HepG2 (cell line): ENCODE data around the gene SIK3. TPM values are rescaled to one million over a fixed set of nuclear protein-coding genes. Genes with fewer than 3 reads are reported as not detected.
A peak's percentile ranks its signal among the peaks of the same experiment; 100 is the strongest.

Experiments
- ATF6 ChIP-seq: sonication (generic); formaldehyde crosslinking; conservative IDR thresholded peaks from 2 replicates; pipeline ENCODE4 v1.4.0; 2020; ENCODE audit warnings: missing genetic modification reagents
- ATF7-NPFF ChIP-seq: sonication (generic); formaldehyde crosslinking; IDR thresholded peaks from 2 replicates; pipeline ENCODE4 v1.8.1; 2023; ENCODE audit warnings: mild to moderate bottlenecking, low read depth, missing genetic modification reagents, moderate library complexity
- DBP ChIP-seq: sonication (generic); formaldehyde crosslinking; IDR thresholded peaks from 2 replicates; pipeline ENCODE4 v1.4.0; 2020; ENCODE audit warnings: missing genetic modification reagents; ENCODE audit errors: not compliant biosample characterization
- DMAP1 ChIP-seq: IDR thresholded peaks from 2 replicates; pipeline ENCODE4 v1.6.1; 2016
- EHMT2 ChIP-seq: fragments of 200-600 bp; sonication (generic); IDR thresholded peaks from 2 replicates; pipeline ENCODE4 v1.7.0; 2017; ENCODE audit warnings: antibody characterized with exemption, low read depth, low read length, borderline replicate concordance
- FOXC1 ChIP-seq: sonication (generic); formaldehyde crosslinking; IDR thresholded peaks from 2 replicates; pipeline ENCODE4 v1.8.0; 2022; ENCODE audit warnings: mild to moderate bottlenecking, missing genetic modification reagents, borderline replicate concordance
- JUND ChIP-seq: sonication (generic); formaldehyde crosslinking; IDR thresholded peaks from 2 replicates; pipeline ENCODE4 v1.8.0; 2022; ENCODE audit warnings: mild to moderate bottlenecking, missing genetic modification reagents
- MAF1 ChIP-seq: sonication (generic); formaldehyde crosslinking; IDR thresholded peaks from 2 replicates; pipeline ENCODE4 v1.5.0; 2020; ENCODE audit warnings: missing genetic modification reagents, borderline replicate concordance
- MTA1 ChIP-seq: sonication (generic); formaldehyde crosslinking; IDR thresholded peaks from 2 replicates; pipeline ENCODE4 v1.4.0; 2020; ENCODE audit warnings: missing genetic modification reagents, mild to moderate bottlenecking, borderline replicate concordance
- NFYB ChIP-seq: sonication (generic); formaldehyde crosslinking; IDR thresholded peaks from 2 replicates; pipeline ENCODE4 v1.4.0; 2020; ENCODE audit warnings: missing genetic modification reagents
- PPARG ChIP-seq: conservative IDR thresholded peaks from 2 replicates; pipeline ENCODE4 v1.6.1; 2016; ENCODE audit warnings: missing biosample characterization, missing genetic modification reagents
- REXO4 ChIP-seq: sonication (generic); formaldehyde crosslinking; IDR thresholded peaks from 2 replicates; pipeline ENCODE4 v1.8.0; 2022; ENCODE audit warnings: missing genetic modification reagents, mild to moderate bottlenecking, borderline replicate concordance
- RXRB ChIP-seq: IDR thresholded peaks from 2 replicates; pipeline ENCODE4 v1.6.1; 2016; ENCODE audit warnings: borderline replicate concordance, missing genetic modification reagents, missing compliant biosample characterization
- SAFB2 ChIP-seq: sonication (generic); formaldehyde crosslinking; IDR thresholded peaks from 2 replicates; pipeline ENCODE4 v1.5.1; 2020; ENCODE audit warnings: missing genetic modification reagents, low read depth, mild to moderate bottlenecking, borderline replicate concordance
- SIX4 ChIP-seq: sonication (generic); formaldehyde crosslinking; IDR thresholded peaks from 2 replicates; pipeline ENCODE4 v1.4.0; 2020; ENCODE audit warnings: missing genetic modification reagents
- TBL1XR1 ChIP-seq: fragments of 150-350 bp; IDR thresholded peaks from 2 replicates; pipeline ENCODE4 v1.6.1; 2014; ENCODE audit warnings: borderline replicate concordance, low read length; ENCODE audit not compliant: partially characterized antibody
- THRA ChIP-seq: sonication (generic); formaldehyde crosslinking; IDR thresholded peaks from 2 replicates; pipeline ENCODE4 v1.4.0; 2020; ENCODE audit warnings: missing genetic modification reagents, borderline replicate concordance
- YEATS2 ChIP-seq: sonication (generic); formaldehyde crosslinking; IDR thresholded peaks from 2 replicates; pipeline ENCODE4 v1.4.0; 2020; ENCODE audit warnings: missing genetic modification reagents, borderline replicate concordance
- ZBTB34 ChIP-seq: sonication (generic); formaldehyde crosslinking; IDR thresholded peaks from 2 replicates; pipeline ENCODE4 v1.8.0; 2022; ENCODE audit warnings: mild to moderate bottlenecking, missing genetic modification reagents
- ZFX ChIP-seq: sonication (generic); formaldehyde crosslinking; IDR thresholded peaks from 2 replicates; pipeline ENCODE4 v1.4.0; 2020; ENCODE audit warnings: mild to moderate bottlenecking, low read depth, missing genetic modification reagents, moderate library complexity
- ZGPAT ChIP-seq: IDR thresholded peaks from 2 replicates; pipeline ENCODE4 v1.6.1; 2016; ENCODE audit warnings: mild to moderate bottlenecking
- ZNF441 ChIP-seq: sonication (generic); formaldehyde crosslinking; IDR thresholded peaks from 2 replicates; pipeline ENCODE4 v1.7.0; 2021; ENCODE audit warnings: missing genetic modification reagents, borderline replicate concordance
- ZNF709 ChIP-seq: sonication (generic); formaldehyde crosslinking; IDR thresholded peaks from 2 replicates; pipeline ENCODE4 v1.5.0; 2020; ENCODE audit warnings: mild to moderate bottlenecking, missing genetic modification reagents
- polyA plus RNA-seq, 8 experiments: library from polyadenylated mRNA; depleted of rRNA in 3 of 8; stranded (reverse) in 7 of 8; unstranded in 1 of 8; fragments of >200 nt; fragmentation: Illumina TruSeq in 4 of 8; extraction: Trizol in 4 of 8; gene quantifications; 2 replicates each; pipeline versions ENCODE4 v1.2.1 to v1.2.3, GENCODE V29; 2011 to 2016; ENCODE audit warnings: low read depth in 4 of 8, missing spikeins in 1 of 8, mixed read lengths in 1 of 8; ENCODE audit not compliant: insufficient read depth in 1 of 8
- total RNA-seq, 5 experiments: library from RNA; depleted of rRNA; stranded (reverse); fragments of >200 nt; fragmentation: Illumina TruSeq; extraction: Trizol; gene quantifications; 2 replicates each; pipeline ENCODE4 v1.2.3, GENCODE V29; 2016; ENCODE audit warnings: low read depth in 1 of 5

Gene SIK3
- total and polyA plus RNA-seq, 2 of the 13 experiments (the other 11 are each of a cell fraction or from before 2014, with no cell fraction given), result 5.7 to 9.8 TPM

GRCh38 chr11:116838321-116839084 lies 259.7 kb downstream of the SIK3 start (continued):
- TF ChIP-seq DBP (CRISPR knock-in tag) (no peak), THRA (CRISPR knock-in tag) (no peak), FOXC1 (no peak), EHMT2 (no peak), ZNF709 (CRISPR knock-in tag) (no peak), JUND (no peak), ZGPAT (CRISPR knock-in tag) (peak; percentile 41; the same call in 1 of the 2 replicates), DMAP1 (CRISPR knock-in tag) (no peak), ZNF441 (CRISPR knock-in tag) (no peak), ZFX (CRISPR knock-in tag) (peak; percentile 21; the same call in 1 of the 2 replicates), MTA1 (CRISPR knock-in tag) (no peak), TBL1XR1 (no peak), ATF7-NPFF (no peak), ZBTB34 (CRISPR knock-in tag) (no peak), ATF6 (CRISPR knock-in tag) (no peak), RXRB (peak; percentile 53; the same call in 1 of the 2 replicates), PPARG (CRISPR knock-in tag) (no peak), MAF1 (CRISPR knock-in tag) (no peak), SIX4 (CRISPR knock-in tag) (no peak), SAFB2 (CRISPR knock-in tag) (0 out of 2 replicates have a peak, but pooled peaks have one; percentile 45), YEATS2 (CRISPR knock-in tag) (no peak), REXO4 (CRISPR knock-in tag) (no peak), NFYB (CRISPR knock-in tag) (no peak)
